ENCODE data around the gene NANS. TPM values are rescaled to one million over a fixed set of nuclear protein-coding genes. Genes with fewer than 3 reads are reported as not detected.

The NANS gene
- total RNA-seq, 1 experiment from 2014 or later, result 57.9 TPM

GRCh38 chr9:98105006-98105405 lies 48.5 kb downstream of the NANS start:
- Mint-ChIP-seq H3K36me3 (peaks cover 5% of the 10 kb centered on the region; the same call in 1 of the 2 replicates), H3K9me3 (no peaks in the 10 kb centered on the region), H3K27me3 (ENCODE audit: low read depth) (no peaks in the 10 kb centered on the region), H3K4me3 (no peak overlapping the region), H3K27ac (no peak overlapping the region), H3K4me1 (peaks cover 27% of the 10 kb centered on the region)
- ChIA-PET CTCF (interaction anchor here (2.5 kb wide), 1 partner anchor 14 kb away, joined by 8 read pairs; the partner anchor contains the start of gene TRIM14), POLR2A (no interaction called here)
- TF ChIP-seq ZNF138 (CRISPR knock-in tag; conservative IDR thresholded peaks at IDR 0.05), result 0 out of 2 replicates have a peak, but pooled peaks have one; percentile 43
- no peak for TF ChIP-seq ARID4B (CRISPR knock-in tag; IDR thresholded peaks at IDR 0.05; ENCODE audit: borderline replicate concordance)
- DNase-seq (ENCODE audit: low spot score) (no peak), ATAC-seq (no peak)

DNA sequence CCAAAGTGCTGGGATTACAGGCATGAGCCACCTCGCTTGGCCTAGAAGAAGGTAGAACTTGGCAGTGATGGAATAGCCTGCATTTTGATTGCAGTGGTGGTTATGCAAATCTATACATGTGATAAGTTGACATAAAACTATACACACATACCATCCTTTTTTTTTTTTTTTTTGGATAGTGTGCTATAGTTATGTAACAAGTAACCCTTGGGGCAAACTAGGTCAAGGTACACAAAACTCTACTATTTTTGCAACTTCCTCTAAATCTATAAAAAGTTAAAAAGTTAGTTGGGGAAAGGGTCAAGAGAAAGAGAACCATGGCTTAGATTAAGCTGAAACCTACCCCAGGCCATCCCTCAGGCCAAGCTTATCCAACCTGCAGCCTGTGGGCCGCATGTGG lies 51.4 kb downstream of the NANS start:
- H3K36me3 Mint-ChIP-seq, result peaks cover 5% of the 10 kb centered on the region; the same call in 1 of the 2 replicates
- ATAC-seq, result no peak
- H3K27ac Mint-ChIP-seq, result no peak overlapping the region
- POLR2A ChIA-PET, result no interaction called here
- TF ChIP-seq ELF4 (CRISPR knock-in tag; IDR thresholded peaks at IDR 0.05; ENCODE audit: low read depth), result no peak
- TF ChIP-seq ATF1 (CRISPR knock-in tag; IDR thresholded peaks at IDR 0.05), result no peak
- no peak for TF ChIP-seq MLX (CRISPR knock-in tag; IDR thresholded peaks at IDR 0.05)
- TF ChIP-seq CREB1 (CRISPR knock-in tag; IDR thresholded peaks at IDR 0.05), result no peak
- no peak for TF ChIP-seq E2F4 (CRISPR knock-in tag; IDR thresholded peaks at IDR 0.05; ENCODE audit: borderline replicate concordance, low read depth)
- TF ChIP-seq, protein P1, sequence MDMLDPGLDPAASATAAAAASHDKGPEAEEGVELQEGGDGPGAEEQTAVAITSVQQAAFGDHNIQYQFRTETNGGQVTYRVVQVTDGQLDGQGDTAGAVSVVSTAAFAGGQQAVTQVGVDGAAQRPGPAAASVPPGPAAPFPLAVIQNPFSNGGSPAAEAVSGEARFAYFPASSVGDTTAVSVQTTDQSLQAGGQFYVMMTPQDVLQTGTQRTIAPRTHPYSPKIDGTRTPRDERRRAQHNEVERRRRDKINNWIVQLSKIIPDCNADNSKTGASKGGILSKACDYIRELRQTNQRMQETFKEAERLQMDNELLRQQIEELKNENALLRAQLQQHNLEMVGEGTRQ (CRISPR knock-in tag; IDR thresholded peaks at IDR 0.05), result no peak
- TF ChIP-seq RELA (CRISPR knock-in tag; IDR thresholded peaks at IDR 0.05; ENCODE audit: borderline replicate concordance), result no peak
- TF ChIP-seq, protein P2, sequence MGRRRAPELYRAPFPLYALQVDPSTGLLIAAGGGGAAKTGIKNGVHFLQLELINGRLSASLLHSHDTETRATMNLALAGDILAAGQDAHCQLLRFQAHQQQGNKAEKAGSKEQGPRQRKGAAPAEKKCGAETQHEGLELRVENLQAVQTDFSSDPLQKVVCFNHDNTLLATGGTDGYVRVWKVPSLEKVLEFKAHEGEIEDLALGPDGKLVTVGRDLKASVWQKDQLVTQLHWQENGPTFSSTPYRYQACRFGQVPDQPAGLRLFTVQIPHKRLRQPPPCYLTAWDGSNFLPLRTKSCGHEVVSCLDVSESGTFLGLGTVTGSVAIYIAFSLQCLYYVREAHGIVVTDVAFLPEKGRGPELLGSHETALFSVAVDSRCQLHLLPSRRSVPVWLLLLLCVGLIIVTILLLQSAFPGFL (CRISPR knock-in tag; IDR thresholded peaks at IDR 0.05; ENCODE audit: borderline replicate concordance), result no peak
- H3K4me3 Mint-ChIP-seq, result no peak overlapping the region
- H3K27me3 Mint-ChIP-seq (ENCODE audit: low read depth), result no peaks in the 10 kb centered on the region
- no peaks in the 10 kb centered on the region for H3K9me3 Mint-ChIP-seq
- CTCF ChIA-PET, result no interaction called here
- H3K4me1 Mint-ChIP-seq, result peaks cover 14% of the 10 kb centered on the region
- no peak for DNase-seq (ENCODE audit: low spot score)

- Mint-ChIP-seq H3K27ac (no peak overlapping the region), H3K27me3 (ENCODE audit: low read depth) (no peaks in the 10 kb centered on the region), H3K36me3 (peaks cover 5% of the 10 kb centered on the region; the same call in 1 of the 2 replicates), H3K9me3 (no peaks in the 10 kb centered on the region), H3K4me1 (peaks cover 14% of the 10 kb centered on the region), H3K4me3 (no peak overlapping the region)
- CTCF ChIA-PET, result no interaction called here
- POLR2A ChIA-PET, result no interaction called here
- DNase-seq (ENCODE audit: low spot score) (no peak), ATAC-seq (no peak)
- no peak for TF ChIP-seq ZNF423 (CRISPR knock-in tag; IDR thresholded peaks at IDR 0.05)
- TF ChIP-seq, protein P3, sequence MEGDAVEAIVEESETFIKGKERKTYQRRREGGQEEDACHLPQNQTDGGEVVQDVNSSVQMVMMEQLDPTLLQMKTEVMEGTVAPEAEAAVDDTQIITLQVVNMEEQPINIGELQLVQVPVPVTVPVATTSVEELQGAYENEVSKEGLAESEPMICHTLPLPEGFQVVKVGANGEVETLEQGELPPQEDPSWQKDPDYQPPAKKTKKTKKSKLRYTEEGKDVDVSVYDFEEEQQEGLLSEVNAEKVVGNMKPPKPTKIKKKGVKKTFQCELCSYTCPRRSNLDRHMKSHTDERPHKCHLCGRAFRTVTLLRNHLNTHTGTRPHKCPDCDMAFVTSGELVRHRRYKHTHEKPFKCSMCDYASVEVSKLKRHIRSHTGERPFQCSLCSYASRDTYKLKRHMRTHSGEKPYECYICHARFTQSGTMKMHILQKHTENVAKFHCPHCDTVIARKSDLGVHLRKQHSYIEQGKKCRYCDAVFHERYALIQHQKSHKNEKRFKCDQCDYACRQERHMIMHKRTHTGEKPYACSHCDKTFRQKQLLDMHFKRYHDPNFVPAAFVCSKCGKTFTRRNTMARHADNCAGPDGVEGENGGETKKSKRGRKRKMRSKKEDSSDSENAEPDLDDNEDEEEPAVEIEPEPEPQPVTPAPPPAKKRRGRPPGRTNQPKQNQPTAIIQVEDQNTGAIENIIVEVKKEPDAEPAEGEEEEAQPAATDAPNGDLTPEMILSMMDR (IDR thresholded peaks at IDR 0.05), result no peak
- no peak for TF ChIP-seq USF1 (CRISPR knock-in tag; IDR thresholded peaks at IDR 0.05)
- TF ChIP-seq, protein P4, sequence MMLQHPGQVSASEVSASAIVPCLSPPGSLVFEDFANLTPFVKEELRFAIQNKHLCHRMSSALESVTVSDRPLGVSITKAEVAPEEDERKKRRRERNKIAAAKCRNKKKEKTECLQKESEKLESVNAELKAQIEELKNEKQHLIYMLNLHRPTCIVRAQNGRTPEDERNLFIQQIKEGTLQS (CRISPR knock-in tag; conservative IDR thresholded peaks at IDR 0.05), result no peak
- TF ChIP-seq HMGA2 (CRISPR knock-in tag; IDR thresholded peaks at IDR 0.05), result no peak
- TF ChIP-seq CBFB (CRISPR knock-in tag; IDR thresholded peaks at IDR 0.05; ENCODE audit: low read depth), result no peak
Observed at GRCh38 chr9:98108531-98109031, 52.0 kb downstream of the NANS start.
